PC-9 (cell line): Measurements from ENCODE around the gene SMPD3.

Source experiments
- CTCF ChIP-seq: fragments of 200-600 bp; sonication (generic); conservative IDR thresholded peaks from 2 replicates; pipeline ENCODE4 v1.6.1; 2017; ENCODE audit warnings: mixed run types, antibody characterized with exemption, mild to moderate bottlenecking, moderate library complexity
- EZH2 ChIP-seq: fragments of 200-600 bp; sonication (generic); IDR thresholded peaks from 2 replicates; pipeline ENCODE4 v1.8.0; 2017; ENCODE audit warnings: antibody characterized with exemption, low read depth

- TF ChIP-seq CTCF (no peak), EZH2 (no peak)
Measured at GRCh38 chr16:68411086-68411485, 37.2 kb downstream of the SMPD3 start.
